H9 (cell line): ENCODE data around the gene BSN. TPM values are rescaled to one million over a fixed set of nuclear protein-coding genes. Genes with fewer than 3 reads are reported as not detected.

Source experiments
- DNase-seq: peaks from one replicate; pipeline ENCODE4 v3.0.0-alpha.2; 2017
- H2AFZ ChIP-seq: one replicate; pipeline ENCODE4 v1.6.1; 2013; ENCODE audit warnings: mild to moderate bottlenecking, low read length, control low read depth, moderate library complexity
- H2AK5ac ChIP-seq: 2 replicates; pipeline ENCODE4 v1.6.1; 2013; ENCODE audit warnings: low read length, control low read depth, mixed read lengths; ENCODE audit not compliant: insufficient read length
- H2BK120ac ChIP-seq: one replicate; pipeline ENCODE4 v1.6.1; 2013; ENCODE audit warnings: low read depth, mild to moderate bottlenecking, low read length, control low read depth, inconsistent platforms; ENCODE audit not compliant: poor library complexity, severe bottlenecking
- H2BK12ac ChIP-seq: 2 replicates; pipeline ENCODE4 v1.6.1; 2013; ENCODE audit warnings: low read length, control low read depth, mixed read lengths, low read depth; ENCODE audit not compliant: insufficient read length
- H2BK15ac ChIP-seq: 2 replicates; pipeline ENCODE4 v1.6.1; 2013; ENCODE audit warnings: low read depth, low read length, control low read depth
- H2BK20ac ChIP-seq: one replicate; pipeline ENCODE4 v1.6.1; 2013; ENCODE audit warnings: low read depth, mild to moderate bottlenecking, low read length, control low read depth, inconsistent platforms; ENCODE audit not compliant: poor library complexity, severe bottlenecking
- H2BK5ac ChIP-seq: 2 replicates; pipeline ENCODE4 v1.6.1; 2013; ENCODE audit warnings: low read length, control low read depth, mixed read lengths; ENCODE audit not compliant: insufficient read length
- H3K14ac ChIP-seq: 2 replicates; pipeline ENCODE4 v1.6.1; 2013; ENCODE audit warnings: low read length, control low read depth; ENCODE audit not compliant: insufficient read depth
- H3K18ac ChIP-seq: 2 replicates; pipeline ENCODE4 v1.6.1; 2013; ENCODE audit warnings: low read depth, mild to moderate bottlenecking, mixed read lengths, low read length, control low read depth; ENCODE audit not compliant: insufficient read length
- H3K23ac ChIP-seq: 2 replicates; pipeline ENCODE4 v1.6.1; 2013; ENCODE audit warnings: low read length, control low read depth, mixed read lengths, low read depth; ENCODE audit not compliant: insufficient read length
- H3K23me2 ChIP-seq: 2 replicates; pipeline ENCODE4 v1.6.1; 2013; ENCODE audit warnings: low read depth, mild to moderate bottlenecking, mixed read lengths, low read length, control low read depth; ENCODE audit not compliant: insufficient read length, poor library complexity, severe bottlenecking
- H3K27ac ChIP-seq: 2 replicates; pipeline ENCODE4 v1.5.1; 2013; ENCODE audit warnings: low read length, control low read depth, mixed read lengths, low read depth; ENCODE audit not compliant: insufficient read length
- H3K27me3 ChIP-seq: 2 replicates; pipeline ENCODE4 v1.6.1; 2013; ENCODE audit warnings: low read length, control low read depth, inconsistent platforms; ENCODE audit not compliant: insufficient read depth
- H3K4ac ChIP-seq: 2 replicates; pipeline ENCODE4 v1.6.1; 2013; ENCODE audit warnings: low read depth, mild to moderate bottlenecking, control low read depth, inconsistent platforms, low read length, moderate library complexity
- H3K4me1 ChIP-seq: 2 replicates; pipeline ENCODE4 v1.6.1; 2013; ENCODE audit warnings: low read length, control low read depth, inconsistent platforms; ENCODE audit not compliant: insufficient read depth
- H3K4me2 ChIP-seq: 2 replicates; pipeline ENCODE4 v1.6.1; 2013; ENCODE audit warnings: low read length, control low read depth, mixed read lengths; ENCODE audit not compliant: insufficient read length, insufficient read depth
- H3K56ac ChIP-seq: 2 replicates; pipeline ENCODE4 v1.6.1; 2013; ENCODE audit warnings: low read depth, mild to moderate bottlenecking, mixed read lengths, low read length, control low read depth; ENCODE audit not compliant: insufficient read length
- H3K79me1 ChIP-seq: 2 replicates; pipeline ENCODE4 v1.6.1; 2013; ENCODE audit warnings: low read depth, mild to moderate bottlenecking, moderate library complexity, low read length, control low read depth, inconsistent platforms; ENCODE audit not compliant: insufficient read depth, poor library complexity, severe bottlenecking
- H3K79me2 ChIP-seq: 2 replicates; pipeline ENCODE4 v1.6.1; 2013; ENCODE audit warnings: low read length, control low read depth, inconsistent platforms; ENCODE audit not compliant: insufficient read depth
- H3K9ac ChIP-seq: 2 replicates; pipeline ENCODE4 v1.6.1; 2013; ENCODE audit warnings: low read length, control low read depth, mixed read lengths; ENCODE audit not compliant: insufficient read length; ENCODE audit errors: extremely low read depth
- H3K9me3 ChIP-seq: one replicate; pipeline ENCODE4 v1.6.1; 2013; ENCODE audit warnings: low read depth, low read length, inconsistent platforms; ENCODE audit not compliant: control insufficient read depth
- H3T11ph ChIP-seq: one replicate; pipeline ENCODE4 v1.6.1; 2013; ENCODE audit warnings: mild to moderate bottlenecking, low read length, control low read depth, inconsistent platforms
- H4K20me1 ChIP-seq: one replicate; pipeline ENCODE4 v1.6.1; 2013; ENCODE audit not compliant: control insufficient read depth, insufficient read length, insufficient read depth
- H4K5ac ChIP-seq: 2 replicates; pipeline ENCODE4 v1.6.1; 2013; ENCODE audit warnings: low read depth, mild to moderate bottlenecking, mixed read lengths, low read length, control low read depth; ENCODE audit not compliant: insufficient read length
- H4K8ac ChIP-seq: replicated peaks from 2 replicates; pipeline ENCODE4 v1.6.1; 2013; ENCODE audit warnings: low read length, control low read depth, mixed read lengths, low read depth; ENCODE audit not compliant: insufficient read length
- H4K91ac ChIP-seq: 2 replicates; pipeline ENCODE4 v1.6.1; 2013; ENCODE audit warnings: low read depth, mild to moderate bottlenecking, moderate library complexity, mixed read lengths, low read length, control low read depth; ENCODE audit not compliant: insufficient read length
- H3K27ac Mint-ChIP-seq, 3 experiments: 2 replicates in 2 of 3; 3 replicates in 1 of 3; pipeline ENCODE4 v1.8.0; 2020 to 2021; ENCODE audit warnings: mixed read lengths in 3 of 3, mild to moderate bottlenecking in 1 of 3, moderate library complexity in 1 of 3
- H3K27me3 Mint-ChIP-seq: 2 replicates; pipeline ENCODE4 v1.8.0; 2021; ENCODE audit warnings: low read depth, mild to moderate bottlenecking, moderate library complexity, mixed read lengths
- H3K36me3 Mint-ChIP-seq, 3 experiments: 2 replicates in 2 of 3; 3 replicates in 1 of 3; pipeline ENCODE4 v1.8.0; 2020 to 2021; ENCODE audit warnings: low read depth in 3 of 3, mixed read lengths in 3 of 3; ENCODE audit not compliant: insufficient read depth in 1 of 3
- H3K4me1 Mint-ChIP-seq, 2 experiments: 2 replicates each; pipeline ENCODE4 v1.8.0; 2020; ENCODE audit warnings: mixed read lengths in 2 of 2
- H3K4me3 Mint-ChIP-seq, 2 experiments: 2 replicates in 1 of 2; 3 replicates in 1 of 2; pipeline ENCODE4 v1.8.0; 2020 to 2021; ENCODE audit warnings: mild to moderate bottlenecking in 2 of 2, mixed read lengths in 2 of 2, moderate library complexity in 1 of 2
- H3K9me3 Mint-ChIP-seq, 2 experiments: 2 replicates in 1 of 2; 3 replicates in 1 of 2; pipeline ENCODE4 v1.8.0; 2020; ENCODE audit warnings: mild to moderate bottlenecking in 2 of 2, mixed read lengths in 2 of 2, moderate library complexity in 1 of 2
- WGBS: extraction: QIAGEN DNeasy Blood & Tissue Kit; methylation state at CpG from one replicate; pipeline ENCODE4 v1.1.7; 2013; ENCODE audit warnings: missing lambda C conversion rate, low lambda C conversion rate, mixed read lengths; ENCODE audit not compliant: insufficient read length; ENCODE audit errors: extremely low coverage; 5-methylcytosine and 5-hydroxymethylcytosine counted together
- total RNA-seq: library from RNA; stranded (reverse); gene quantifications from 2 replicates; pipeline ENCODE4 v1.2.1, GENCODE V29; 2021
- TF ChIP-seq, protein P1 (sequence below): fragments of 200-600 bp; sonication (generic); conservative IDR thresholded peaks from 3 replicates; pipeline ENCODE4 v1.8.0; 2021; ENCODE audit warnings: antibody characterized with exemption, mild to moderate bottlenecking

Gene BSN
- total RNA-seq, 1 experiment from 2014 or later = 2.4 TPM

- H3K27me3 Mint-ChIP-seq = peaks cover 4% of the 10 kb centered on the region
- Histone ChIP-seq H4K20me1 (no peaks in the 10 kb centered on the region), H2BK20ac (no peak overlapping the region), H3K4ac (no peak overlapping the region), H2BK5ac (no peak overlapping the region), H3K79me2 (no peaks in the 10 kb centered on the region), H3T11ph (no peak overlapping the region), H2BK12ac (no peak overlapping the region), H3K4me1 (no peaks in the 10 kb centered on the region), H2BK15ac (no peak overlapping the region), H3K23me2 (peaks cover 10% of the 10 kb centered on the region), H3K56ac (no peak overlapping the region), H4K91ac (no peak overlapping the region), H4K8ac (no peak overlapping the region), H2AFZ (no peak overlapping the region), H4K5ac (no peak overlapping the region), H3K4me2 (no peak overlapping the region), H3K27me3 (no peaks in the 10 kb centered on the region), H2AK5ac (no peak overlapping the region), H3K79me1 (no peaks in the 10 kb centered on the region), H3K18ac (no peak overlapping the region), H3K27ac (no peak overlapping the region), H3K14ac (no peak overlapping the region), H2BK120ac (no peak overlapping the region), H3K9ac (no peak overlapping the region), H3K23ac (no peak overlapping the region), H3K9me3 (no peaks in the 10 kb centered on the region)
- no CpG with 5 or more reads among the region's 16 CpGs for WGBS
- TF ChIP-seq, protein P1, sequence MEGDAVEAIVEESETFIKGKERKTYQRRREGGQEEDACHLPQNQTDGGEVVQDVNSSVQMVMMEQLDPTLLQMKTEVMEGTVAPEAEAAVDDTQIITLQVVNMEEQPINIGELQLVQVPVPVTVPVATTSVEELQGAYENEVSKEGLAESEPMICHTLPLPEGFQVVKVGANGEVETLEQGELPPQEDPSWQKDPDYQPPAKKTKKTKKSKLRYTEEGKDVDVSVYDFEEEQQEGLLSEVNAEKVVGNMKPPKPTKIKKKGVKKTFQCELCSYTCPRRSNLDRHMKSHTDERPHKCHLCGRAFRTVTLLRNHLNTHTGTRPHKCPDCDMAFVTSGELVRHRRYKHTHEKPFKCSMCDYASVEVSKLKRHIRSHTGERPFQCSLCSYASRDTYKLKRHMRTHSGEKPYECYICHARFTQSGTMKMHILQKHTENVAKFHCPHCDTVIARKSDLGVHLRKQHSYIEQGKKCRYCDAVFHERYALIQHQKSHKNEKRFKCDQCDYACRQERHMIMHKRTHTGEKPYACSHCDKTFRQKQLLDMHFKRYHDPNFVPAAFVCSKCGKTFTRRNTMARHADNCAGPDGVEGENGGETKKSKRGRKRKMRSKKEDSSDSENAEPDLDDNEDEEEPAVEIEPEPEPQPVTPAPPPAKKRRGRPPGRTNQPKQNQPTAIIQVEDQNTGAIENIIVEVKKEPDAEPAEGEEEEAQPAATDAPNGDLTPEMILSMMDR = no peak
- H3K4me1 Mint-ChIP-seq = peaks cover 8 to 10% of the 10 kb centered on the region in 2 experiments
- H3K9me3 Mint-ChIP-seq = no peaks in the 10 kb centered on the region
- DNase-seq = peak; percentile 23
- H3K27ac Mint-ChIP-seq = no peak overlapping the region
- no peak overlapping the region for H3K4me3 Mint-ChIP-seq
- H3K36me3 Mint-ChIP-seq = peaks cover 0 to 23% (median 23%) of the 10 kb centered on the region in 3 experiments; a peak in 6 of 7 replicates
Observed at GRCh38 chr3:49716691-49717210, 162.5 kb downstream of the BSN start.
